ENCODE data around the gene SLC6A15.

Gene SLC6A15

DNA sequence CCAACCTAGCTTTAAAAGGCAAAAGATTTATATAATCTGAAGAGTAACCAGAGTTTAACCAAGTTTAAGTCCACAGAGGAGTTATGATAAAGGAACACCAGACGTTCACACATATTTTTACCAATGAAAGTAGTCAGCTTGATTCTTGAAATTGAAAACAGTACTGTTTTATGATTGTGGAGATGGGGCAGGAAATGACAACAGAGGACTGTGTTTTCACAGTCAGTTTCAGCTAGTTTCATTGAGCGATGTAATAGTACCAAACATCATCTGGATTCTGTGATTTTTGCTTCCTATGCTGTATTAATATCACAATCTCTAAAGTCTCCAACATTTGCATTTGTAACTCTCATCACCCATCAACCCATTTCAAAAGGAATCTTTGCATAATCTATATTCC is 34.2 kb upstream of the SLC6A15 start:
- DNase-seq (ENCODE audit: extremely low spot score): no peak
- CTCF ChIA-PET: no interaction called here
- POLR2A ChIA-PET: interaction anchor here (1.5 kb wide), 1 partner anchor 34 kb away, joined by 4 read pairs; the partner anchor contains the start of gene SLC6A15
- TF ChIP-seq FOXM1 (IDR thresholded peaks at IDR 0.05; ENCODE audit: borderline replicate concordance) (no peak), BHLHE40 (IDR thresholded peaks at IDR 0.05; ENCODE audit: borderline replicate concordance) (no peak), TARDBP (IDR thresholded peaks at IDR 0.05) (no peak), ELF4 (IDR thresholded peaks at IDR 0.05) (no peak), ZNF384 (IDR thresholded peaks at IDR 0.05) (no peak), HDGF (IDR thresholded peaks at IDR 0.05; ENCODE audit: borderline replicate concordance) (no peak), FOXK2 (IDR thresholded peaks at IDR 0.05) (no peak), SP1 (IDR thresholded peaks at IDR 0.05) (no peak), FOXA1 (IDR thresholded peaks at IDR 0.05) (no peak), LEF1 (IDR thresholded peaks at IDR 0.05; ENCODE audit: borderline replicate concordance) (no peak), L3MBTL2 (conservative IDR thresholded peaks at IDR 0.05) (no peak), NFRKB (IDR thresholded peaks at IDR 0.05) (no peak), SUZ12 (IDR thresholded peaks at IDR 0.05) (no peak), PKNOX1 (IDR thresholded peaks at IDR 0.05) (no peak), ARNT (IDR thresholded peaks at IDR 0.05) (no peak), CTBP1 (IDR thresholded peaks at IDR 0.05; ENCODE audit: borderline replicate concordance) (no peak)

GRCh38 chr12:84937415-84937814 is 24.8 kb upstream of the SLC6A15 start:
- DNase-seq (ENCODE audit: extremely low spot score): no peak
- ChIA-PET POLR2A (no interaction called here), CTCF (no interaction called here)
- TF ChIP-seq LEF1 (IDR thresholded peaks at IDR 0.05; ENCODE audit: borderline replicate concordance): no peak
- no peak for TF ChIP-seq FOXM1 (IDR thresholded peaks at IDR 0.05; ENCODE audit: borderline replicate concordance)
- no peak for TF ChIP-seq ELF4 (IDR thresholded peaks at IDR 0.05)
- TF ChIP-seq NFRKB (IDR thresholded peaks at IDR 0.05): no peak
- TF ChIP-seq HDGF (IDR thresholded peaks at IDR 0.05; ENCODE audit: borderline replicate concordance): no peak
- no peak for TF ChIP-seq CTBP1 (IDR thresholded peaks at IDR 0.05; ENCODE audit: borderline replicate concordance)
- no peak for TF ChIP-seq ARNT (IDR thresholded peaks at IDR 0.05)
- TF ChIP-seq ZNF384 (IDR thresholded peaks at IDR 0.05): no peak
- no peak for TF ChIP-seq BHLHE40 (IDR thresholded peaks at IDR 0.05; ENCODE audit: borderline replicate concordance)
- TF ChIP-seq SUZ12 (IDR thresholded peaks at IDR 0.05): no peak
- TF ChIP-seq FOXA1 (IDR thresholded peaks at IDR 0.05): no peak
- no peak for TF ChIP-seq TARDBP (IDR thresholded peaks at IDR 0.05)
- no peak for TF ChIP-seq PKNOX1 (IDR thresholded peaks at IDR 0.05)

DNA sequence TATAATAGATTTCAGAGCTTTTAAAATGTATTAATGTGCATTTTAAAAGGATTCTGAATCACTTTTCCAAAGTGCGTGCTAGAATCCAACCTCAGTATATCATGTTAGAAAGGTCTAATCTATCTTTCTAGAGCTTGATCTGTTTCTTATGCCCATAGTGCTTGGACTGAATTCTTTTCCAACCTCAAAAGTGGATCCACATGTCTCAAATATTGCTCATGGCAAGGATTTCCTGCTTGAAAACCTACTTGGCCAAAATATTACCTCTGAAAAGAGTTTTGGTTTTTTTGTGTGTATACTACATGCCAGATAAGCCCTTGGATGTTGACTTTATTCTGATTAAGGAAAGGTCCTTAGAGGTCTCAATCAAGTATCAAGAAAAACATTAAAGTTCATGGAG is 16.9 kb upstream of the SLC6A15 start:
- ChIA-PET CTCF (no interaction called here), POLR2A (no interaction called here)
- TF ChIP-seq BHLHE40 (IDR thresholded peaks at IDR 0.05; ENCODE audit: borderline replicate concordance) (no peak), PKNOX1 (IDR thresholded peaks at IDR 0.05) (no peak), ZNF384 (IDR thresholded peaks at IDR 0.05) (no peak), HDGF (IDR thresholded peaks at IDR 0.05; ENCODE audit: borderline replicate concordance) (no peak), TARDBP (IDR thresholded peaks at IDR 0.05) (no peak), CTBP1 (IDR thresholded peaks at IDR 0.05; ENCODE audit: borderline replicate concordance) (no peak)
- no peak for DNase-seq (ENCODE audit: extremely low spot score)

DNA sequence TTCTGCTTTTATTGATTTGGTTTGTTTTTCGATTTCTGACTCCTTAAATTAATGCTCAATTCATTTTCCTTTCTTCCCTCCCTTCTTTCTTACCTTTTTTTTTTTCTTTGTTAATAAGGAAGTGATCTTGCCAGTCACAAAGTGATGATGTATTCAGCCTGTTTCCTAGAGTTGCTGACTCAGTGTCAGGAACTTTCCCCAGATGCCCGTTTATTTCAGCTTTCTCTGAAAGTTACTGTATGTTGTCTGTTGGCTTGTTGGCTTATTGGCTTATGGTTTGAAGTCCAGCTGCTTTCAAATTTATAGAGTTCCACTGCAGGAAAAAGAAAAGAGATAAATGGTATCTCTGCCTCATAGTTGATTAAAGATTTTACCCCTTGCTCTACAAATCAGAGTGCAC is 12.4 kb upstream of the SLC6A15 start:
- POLR2A ChIA-PET: no interaction called here
- DNase-seq (ENCODE audit: extremely low spot score): no peak
- TF ChIP-seq PKNOX1 (IDR thresholded peaks at IDR 0.05) (no peak), NFRKB (IDR thresholded peaks at IDR 0.05) (no peak), FOXM1 (IDR thresholded peaks at IDR 0.05; ENCODE audit: borderline replicate concordance) (no peak), ARNT (IDR thresholded peaks at IDR 0.05) (no peak), ELF4 (IDR thresholded peaks at IDR 0.05) (no peak)
- CTCF ChIA-PET: no interaction called here

GRCh38 chr12:84922693-84923092 is 10.1 kb upstream of the SLC6A15 start:
- ChIA-PET CTCF (interaction anchor here (0.6 to 0.9 kb wide), 2 partner anchors 9 to 31 kb away, joined by 3 to 4 read pairs; no protein-coding TSS in a partner anchor), POLR2A (no interaction called here)
- DNase-seq (ENCODE audit: extremely low spot score): no peak
- TF ChIP-seq PKNOX1 (IDR thresholded peaks at IDR 0.05): no peak
- no peak for TF ChIP-seq SUZ12 (IDR thresholded peaks at IDR 0.05)
- TF ChIP-seq FOXK2 (IDR thresholded peaks at IDR 0.05): no peak
- no peak for TF ChIP-seq CTBP1 (IDR thresholded peaks at IDR 0.05; ENCODE audit: borderline replicate concordance)
- TF ChIP-seq TARDBP (IDR thresholded peaks at IDR 0.05): no peak
- no peak for TF ChIP-seq ARNT (IDR thresholded peaks at IDR 0.05)
- TF ChIP-seq BHLHE40 (IDR thresholded peaks at IDR 0.05; ENCODE audit: borderline replicate concordance): no peak
- TF ChIP-seq ELF4 (IDR thresholded peaks at IDR 0.05): no peak
- no peak for TF ChIP-seq FOXM1 (IDR thresholded peaks at IDR 0.05; ENCODE audit: borderline replicate concordance)
- TF ChIP-seq ZNF384 (IDR thresholded peaks at IDR 0.05): no peak
- no peak for TF ChIP-seq L3MBTL2 (conservative IDR thresholded peaks at IDR 0.05)
- no peak for TF ChIP-seq NFRKB (IDR thresholded peaks at IDR 0.05)
- no peak for TF ChIP-seq HDGF (IDR thresholded peaks at IDR 0.05; ENCODE audit: borderline replicate concordance)
- no peak for TF ChIP-seq LEF1 (IDR thresholded peaks at IDR 0.05; ENCODE audit: borderline replicate concordance)
- no peak for TF ChIP-seq SP1 (IDR thresholded peaks at IDR 0.05)
- TF ChIP-seq FOXA1 (IDR thresholded peaks at IDR 0.05): no peak

All from HEK293T (cell line).